Suprapubic skin (tissue), 3 donors: Measurements from ENCODE around the gene GAB3.

ENCODE experiments used
- POLR2AphosphoS5 ChIP-seq, 3 donors: sonication (generic); formaldehyde crosslinking; IDR thresholded peaks; one replicate each; pipeline ENCODE4 v1.6.1; 2017; ENCODE audit warnings: antibody characterized with exemption in 3 of 3
- TF ChIP-seq, protein P1 (sequence below), 2 donors: fragments of 200-600 bp in 1 of 2; fragments of 450-650 bp in 1 of 2; sonication (generic) in 1 of 2; IDR thresholded peaks; one replicate each; pipeline ENCODE4 v1.5.1; 2016 to 2019; ENCODE audit warnings: antibody characterized with exemption in 2 of 2, mild to moderate bottlenecking in 1 of 2, moderate library complexity in 1 of 2

- TF ChIP-seq POLR2AphosphoS5 (IDR thresholded peaks at IDR 0.05): no peak
- TF ChIP-seq, protein P1, sequence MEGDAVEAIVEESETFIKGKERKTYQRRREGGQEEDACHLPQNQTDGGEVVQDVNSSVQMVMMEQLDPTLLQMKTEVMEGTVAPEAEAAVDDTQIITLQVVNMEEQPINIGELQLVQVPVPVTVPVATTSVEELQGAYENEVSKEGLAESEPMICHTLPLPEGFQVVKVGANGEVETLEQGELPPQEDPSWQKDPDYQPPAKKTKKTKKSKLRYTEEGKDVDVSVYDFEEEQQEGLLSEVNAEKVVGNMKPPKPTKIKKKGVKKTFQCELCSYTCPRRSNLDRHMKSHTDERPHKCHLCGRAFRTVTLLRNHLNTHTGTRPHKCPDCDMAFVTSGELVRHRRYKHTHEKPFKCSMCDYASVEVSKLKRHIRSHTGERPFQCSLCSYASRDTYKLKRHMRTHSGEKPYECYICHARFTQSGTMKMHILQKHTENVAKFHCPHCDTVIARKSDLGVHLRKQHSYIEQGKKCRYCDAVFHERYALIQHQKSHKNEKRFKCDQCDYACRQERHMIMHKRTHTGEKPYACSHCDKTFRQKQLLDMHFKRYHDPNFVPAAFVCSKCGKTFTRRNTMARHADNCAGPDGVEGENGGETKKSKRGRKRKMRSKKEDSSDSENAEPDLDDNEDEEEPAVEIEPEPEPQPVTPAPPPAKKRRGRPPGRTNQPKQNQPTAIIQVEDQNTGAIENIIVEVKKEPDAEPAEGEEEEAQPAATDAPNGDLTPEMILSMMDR (IDR thresholded peaks at IDR 0.05): no peak
These were observed 10.9 kb downstream of the GAB3 start for GRCh38 chrX:154739952-154740465.
